H1 (cell line): ENCODE results near the gene UBE2D3. TPM values are rescaled to one million over a fixed set of nuclear protein-coding genes. Genes with fewer than 3 reads are reported as not detected.

Source experiments
- KDM1A ChIP-seq: fragments of 200-600, 300-600 bp; sonication (generic); IDR thresholded peaks from 2 replicates; pipeline ENCODE4 v1.7.1; 2016; ENCODE audit warnings: mild to moderate bottlenecking, low read length, borderline replicate concordance
- polyA plus RNA-seq, 7 experiments: library from polyadenylated mRNA; depleted of rRNA in 3 of 7; stranded (reverse) in 5 of 7; unstranded in 2 of 7; fragments of >200 nt in 5 of 7; fragments of 200-250 nt in 2 of 7; gene quantifications; 1 replicate in 5 of 7; 2 replicates in 1 of 7; 4 replicates in 1 of 7; pipeline versions ENCODE4 v1.2.1 to v1.2.3, GENCODE V29; 2011 to 2013; ENCODE audit warnings: missing spikeins in 2 of 7, mixed read lengths in 2 of 7
- total RNA-seq: library from RNA; stranded (reverse); fragmentation: NEBNext Ultra II Directional; extraction: Animal tissue kit (Norgen Biotek cat#: 25700); gene quantifications from 2 replicates; pipeline ENCODE4 v1.2.1, GENCODE V29; 2021
- TF ChIP-seq, protein P1 (sequence below): fragments of 300-600 bp; sonication (generic); IDR thresholded peaks from 2 replicates; pipeline ENCODE4 v1.7.1; 2012; ENCODE audit warnings: low read length, moderate library complexity, mild to moderate bottlenecking, inconsistent platforms; ENCODE audit not compliant: insufficient replicate concordance

Gene UBE2D3
- total and polyA plus RNA-seq, 2 of the 8 experiments (the other 6 are each of a cell fraction or from before 2014, with no cell fraction given): 396 to 544 TPM

DNA sequence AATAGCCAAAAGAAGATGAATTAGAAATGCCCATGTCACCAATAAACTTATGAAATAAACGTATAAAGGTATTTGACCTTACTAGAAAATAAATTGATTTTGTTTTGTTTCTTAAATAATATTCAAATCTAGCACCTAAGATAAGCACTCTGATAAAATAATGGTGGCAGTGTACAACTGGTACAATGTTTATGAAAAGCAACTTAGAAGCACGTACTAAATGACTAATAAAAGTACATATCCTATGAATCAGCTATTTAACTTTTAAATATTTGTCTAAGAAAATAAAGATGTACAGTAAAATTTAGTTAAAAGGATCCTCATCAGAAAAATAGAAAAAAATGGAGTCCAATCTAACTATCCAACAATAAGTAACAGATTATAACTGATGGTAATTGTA lies 73.3 kb downstream of the UBE2D3 start (continued):
- no peak for TF ChIP-seq KDM1A
- TF ChIP-seq, protein P1, sequence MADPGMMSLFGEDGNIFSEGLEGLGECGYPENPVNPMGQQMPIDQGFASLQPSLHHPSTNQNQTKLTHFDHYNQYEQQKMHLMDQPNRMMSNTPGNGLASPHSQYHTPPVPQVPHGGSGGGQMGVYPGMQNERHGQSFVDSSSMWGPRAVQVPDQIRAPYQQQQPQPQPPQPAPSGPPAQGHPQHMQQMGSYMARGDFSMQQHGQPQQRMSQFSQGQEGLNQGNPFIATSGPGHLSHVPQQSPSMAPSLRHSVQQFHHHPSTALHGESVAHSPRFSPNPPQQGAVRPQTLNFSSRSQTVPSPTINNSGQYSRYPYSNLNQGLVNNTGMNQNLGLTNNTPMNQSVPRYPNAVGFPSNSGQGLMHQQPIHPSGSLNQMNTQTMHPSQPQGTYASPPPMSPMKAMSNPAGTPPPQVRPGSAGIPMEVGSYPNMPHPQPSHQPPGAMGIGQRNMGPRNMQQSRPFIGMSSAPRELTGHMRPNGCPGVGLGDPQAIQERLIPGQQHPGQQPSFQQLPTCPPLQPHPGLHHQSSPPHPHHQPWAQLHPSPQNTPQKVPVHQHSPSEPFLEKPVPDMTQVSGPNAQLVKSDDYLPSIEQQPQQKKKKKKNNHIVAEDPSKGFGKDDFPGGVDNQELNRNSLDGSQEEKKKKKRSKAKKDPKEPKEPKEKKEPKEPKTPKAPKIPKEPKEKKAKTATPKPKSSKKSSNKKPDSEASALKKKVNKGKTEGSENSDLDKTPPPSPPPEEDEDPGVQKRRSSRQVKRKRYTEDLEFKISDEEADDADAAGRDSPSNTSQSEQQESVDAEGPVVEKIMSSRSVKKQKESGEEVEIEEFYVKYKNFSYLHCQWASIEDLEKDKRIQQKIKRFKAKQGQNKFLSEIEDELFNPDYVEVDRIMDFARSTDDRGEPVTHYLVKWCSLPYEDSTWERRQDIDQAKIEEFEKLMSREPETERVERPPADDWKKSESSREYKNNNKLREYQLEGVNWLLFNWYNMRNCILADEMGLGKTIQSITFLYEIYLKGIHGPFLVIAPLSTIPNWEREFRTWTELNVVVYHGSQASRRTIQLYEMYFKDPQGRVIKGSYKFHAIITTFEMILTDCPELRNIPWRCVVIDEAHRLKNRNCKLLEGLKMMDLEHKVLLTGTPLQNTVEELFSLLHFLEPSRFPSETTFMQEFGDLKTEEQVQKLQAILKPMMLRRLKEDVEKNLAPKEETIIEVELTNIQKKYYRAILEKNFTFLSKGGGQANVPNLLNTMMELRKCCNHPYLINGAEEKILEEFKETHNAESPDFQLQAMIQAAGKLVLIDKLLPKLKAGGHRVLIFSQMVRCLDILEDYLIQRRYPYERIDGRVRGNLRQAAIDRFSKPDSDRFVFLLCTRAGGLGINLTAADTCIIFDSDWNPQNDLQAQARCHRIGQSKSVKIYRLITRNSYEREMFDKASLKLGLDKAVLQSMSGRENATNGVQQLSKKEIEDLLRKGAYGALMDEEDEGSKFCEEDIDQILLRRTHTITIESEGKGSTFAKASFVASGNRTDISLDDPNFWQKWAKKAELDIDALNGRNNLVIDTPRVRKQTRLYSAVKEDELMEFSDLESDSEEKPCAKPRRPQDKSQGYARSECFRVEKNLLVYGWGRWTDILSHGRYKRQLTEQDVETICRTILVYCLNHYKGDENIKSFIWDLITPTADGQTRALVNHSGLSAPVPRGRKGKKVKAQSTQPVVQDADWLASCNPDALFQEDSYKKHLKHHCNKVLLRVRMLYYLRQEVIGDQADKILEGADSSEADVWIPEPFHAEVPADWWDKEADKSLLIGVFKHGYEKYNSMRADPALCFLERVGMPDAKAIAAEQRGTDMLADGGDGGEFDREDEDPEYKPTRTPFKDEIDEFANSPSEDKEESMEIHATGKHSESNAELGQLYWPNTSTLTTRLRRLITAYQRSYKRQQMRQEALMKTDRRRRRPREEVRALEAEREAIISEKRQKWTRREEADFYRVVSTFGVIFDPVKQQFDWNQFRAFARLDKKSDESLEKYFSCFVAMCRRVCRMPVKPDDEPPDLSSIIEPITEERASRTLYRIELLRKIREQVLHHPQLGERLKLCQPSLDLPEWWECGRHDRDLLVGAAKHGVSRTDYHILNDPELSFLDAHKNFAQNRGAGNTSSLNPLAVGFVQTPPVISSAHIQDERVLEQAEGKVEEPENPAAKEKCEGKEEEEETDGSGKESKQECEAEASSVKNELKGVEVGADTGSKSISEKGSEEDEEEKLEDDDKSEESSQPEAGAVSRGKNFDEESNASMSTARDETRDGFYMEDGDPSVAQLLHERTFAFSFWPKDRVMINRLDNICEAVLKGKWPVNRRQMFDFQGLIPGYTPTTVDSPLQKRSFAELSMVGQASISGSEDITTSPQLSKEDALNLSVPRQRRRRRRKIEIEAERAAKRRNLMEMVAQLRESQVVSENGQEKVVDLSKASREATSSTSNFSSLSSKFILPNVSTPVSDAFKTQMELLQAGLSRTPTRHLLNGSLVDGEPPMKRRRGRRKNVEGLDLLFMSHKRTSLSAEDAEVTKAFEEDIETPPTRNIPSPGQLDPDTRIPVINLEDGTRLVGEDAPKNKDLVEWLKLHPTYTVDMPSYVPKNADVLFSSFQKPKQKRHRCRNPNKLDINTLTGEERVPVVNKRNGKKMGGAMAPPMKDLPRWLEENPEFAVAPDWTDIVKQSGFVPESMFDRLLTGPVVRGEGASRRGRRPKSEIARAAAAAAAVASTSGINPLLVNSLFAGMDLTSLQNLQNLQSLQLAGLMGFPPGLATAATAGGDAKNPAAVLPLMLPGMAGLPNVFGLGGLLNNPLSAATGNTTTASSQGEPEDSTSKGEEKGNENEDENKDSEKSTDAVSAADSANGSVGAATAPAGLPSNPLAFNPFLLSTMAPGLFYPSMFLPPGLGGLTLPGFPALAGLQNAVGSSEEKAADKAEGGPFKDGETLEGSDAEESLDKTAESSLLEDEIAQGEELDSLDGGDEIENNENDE: no peak
